Activated T-cell treated with anti-CD3 and anti-CD28 coated beads, Interleukin-2, amount 50 U/mL, for 4 hours (primary cell): ENCODE results near the gene ZNHIT1. TPM values are rescaled to one million over a fixed set of nuclear protein-coding genes. Genes with fewer than 3 reads are reported as not detected.
A peak's percentile ranks its signal among the peaks of the same experiment; 100 is the strongest.
"Not testable (repeated sequence)": the region's sequence is repeated elsewhere in the genome, so short reads cannot be mapped to it uniquely, and the experiment has no call there.

Experiments
- ATAC-seq, 2 donors: fragments of 200-7000 bp; cut with Tn5 transposase; one replicate each; pipeline ENCODE4 v1.10.0; 2021
- DNase-seq: peaks from one replicate; pipeline ENCODE4 v3.0.0-alpha.2; 2020
- H3K27me3 Mint-ChIP-seq: one replicate; pipeline ENCODE4 v1.8.0; 2021; ENCODE audit warnings: low read depth, mixed read lengths
- H3K36me3 Mint-ChIP-seq: one replicate; pipeline ENCODE4 v1.8.0; 2022; ENCODE audit warnings: mixed read lengths; ENCODE audit not compliant: insufficient read depth
- H3K4me1 Mint-ChIP-seq: one replicate; pipeline ENCODE4 v1.8.0; 2021; ENCODE audit warnings: low read depth, mixed read lengths
- H3K4me3 Mint-ChIP-seq: one replicate; pipeline ENCODE4 v1.8.0; 2021; ENCODE audit warnings: mild to moderate bottlenecking, moderate library complexity, mixed read lengths
- H3K9me3 Mint-ChIP-seq: one replicate; pipeline ENCODE4 v1.8.0; 2021; ENCODE audit warnings: mixed read lengths
- total RNA-seq, 3 donors: library from RNA; stranded (reverse); gene quantifications; one replicate each; pipeline ENCODE4 v1.2.1, GENCODE V29; 2021

The ZNHIT1 gene
- total RNA-seq, 3 donors from 2014 or later, result 50.4 to 55.0 (median 53.2) TPM

DNA sequence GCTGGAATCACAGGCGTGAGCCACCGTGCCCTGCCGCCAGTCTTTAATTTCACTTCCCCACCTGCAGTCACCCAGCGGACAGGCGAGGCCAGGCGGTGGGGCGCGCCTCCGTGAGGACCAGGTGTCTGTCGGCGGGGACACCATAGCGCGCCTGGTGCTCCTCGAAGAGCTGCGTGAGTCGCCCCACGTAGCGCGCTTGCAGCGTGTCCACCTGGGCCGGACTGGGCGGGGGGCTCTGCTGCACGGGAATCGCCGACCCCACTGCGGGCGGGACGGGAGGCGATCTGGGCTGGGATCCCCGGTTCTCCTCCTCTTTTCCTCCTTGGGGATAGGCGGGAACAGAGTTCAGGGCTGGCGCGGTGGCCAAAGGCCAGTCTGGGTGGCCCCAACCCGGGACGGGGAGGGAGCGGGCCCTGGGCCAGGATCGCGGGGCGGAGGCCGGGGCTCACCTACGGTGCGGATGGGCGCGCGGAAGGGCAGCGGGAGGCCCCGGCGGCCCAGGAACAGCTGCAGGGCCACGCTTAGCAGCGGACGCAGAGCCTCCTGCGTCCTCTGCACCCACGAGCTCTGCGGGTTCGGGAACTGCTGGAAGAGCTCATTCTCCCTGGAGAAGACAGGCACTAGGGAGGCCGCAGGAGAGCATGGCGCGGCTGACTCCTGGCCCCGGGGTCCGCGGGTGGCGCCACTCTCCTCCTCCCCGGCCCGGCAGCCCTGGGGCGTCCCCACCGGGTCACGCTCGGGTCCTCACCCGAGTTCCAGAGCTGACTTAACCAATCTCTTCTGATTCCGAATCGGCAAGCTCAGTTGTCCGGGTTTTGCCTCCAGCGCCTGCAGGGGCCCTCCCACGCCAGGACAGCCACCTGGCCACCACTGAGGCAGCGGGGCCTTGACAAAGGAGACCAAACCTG, 16.0 kb upstream of the ZNHIT1 start:
- peak; percentile 19 to 25 for ATAC-seq
- peaks cover 13% of the 10 kb centered on the region for H3K4me1 Mint-ChIP-seq
- H3K9me3 Mint-ChIP-seq, result no peaks in the 10 kb centered on the region
- no peaks in the 10 kb centered on the region for H3K36me3 Mint-ChIP-seq
- H3K4me3 Mint-ChIP-seq, result no peak overlapping the region
- peaks cover 34% of the 10 kb centered on the region for H3K27me3 Mint-ChIP-seq
- DNase-seq, result no peak

DNA sequence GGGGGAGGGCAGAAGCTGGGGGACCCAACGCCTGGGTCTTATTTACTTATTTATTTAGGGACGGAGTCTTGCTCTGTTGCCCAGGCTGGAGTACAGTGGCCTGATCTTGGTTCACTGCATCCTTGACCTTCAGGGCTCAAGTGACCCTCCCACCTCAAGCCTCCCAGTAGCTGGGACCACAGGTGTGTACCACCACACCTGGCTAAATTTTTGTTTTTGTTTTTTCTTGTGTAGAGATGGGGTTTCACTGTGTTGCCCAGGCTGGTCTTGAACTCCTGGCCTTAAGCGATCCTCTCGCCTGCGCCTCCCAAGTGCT, 15.4 kb upstream of the ZNHIT1 start:
- no peak for ATAC-seq
- H3K4me1 Mint-ChIP-seq, result peaks cover 13% of the 10 kb centered on the region
- no peak for DNase-seq
- no peak overlapping the region for H3K4me3 Mint-ChIP-seq
- H3K9me3 Mint-ChIP-seq, result no peaks in the 10 kb centered on the region
- peaks cover 34% of the 10 kb centered on the region for H3K27me3 Mint-ChIP-seq
- H3K36me3 Mint-ChIP-seq, result no peaks in the 10 kb centered on the region

DNA sequence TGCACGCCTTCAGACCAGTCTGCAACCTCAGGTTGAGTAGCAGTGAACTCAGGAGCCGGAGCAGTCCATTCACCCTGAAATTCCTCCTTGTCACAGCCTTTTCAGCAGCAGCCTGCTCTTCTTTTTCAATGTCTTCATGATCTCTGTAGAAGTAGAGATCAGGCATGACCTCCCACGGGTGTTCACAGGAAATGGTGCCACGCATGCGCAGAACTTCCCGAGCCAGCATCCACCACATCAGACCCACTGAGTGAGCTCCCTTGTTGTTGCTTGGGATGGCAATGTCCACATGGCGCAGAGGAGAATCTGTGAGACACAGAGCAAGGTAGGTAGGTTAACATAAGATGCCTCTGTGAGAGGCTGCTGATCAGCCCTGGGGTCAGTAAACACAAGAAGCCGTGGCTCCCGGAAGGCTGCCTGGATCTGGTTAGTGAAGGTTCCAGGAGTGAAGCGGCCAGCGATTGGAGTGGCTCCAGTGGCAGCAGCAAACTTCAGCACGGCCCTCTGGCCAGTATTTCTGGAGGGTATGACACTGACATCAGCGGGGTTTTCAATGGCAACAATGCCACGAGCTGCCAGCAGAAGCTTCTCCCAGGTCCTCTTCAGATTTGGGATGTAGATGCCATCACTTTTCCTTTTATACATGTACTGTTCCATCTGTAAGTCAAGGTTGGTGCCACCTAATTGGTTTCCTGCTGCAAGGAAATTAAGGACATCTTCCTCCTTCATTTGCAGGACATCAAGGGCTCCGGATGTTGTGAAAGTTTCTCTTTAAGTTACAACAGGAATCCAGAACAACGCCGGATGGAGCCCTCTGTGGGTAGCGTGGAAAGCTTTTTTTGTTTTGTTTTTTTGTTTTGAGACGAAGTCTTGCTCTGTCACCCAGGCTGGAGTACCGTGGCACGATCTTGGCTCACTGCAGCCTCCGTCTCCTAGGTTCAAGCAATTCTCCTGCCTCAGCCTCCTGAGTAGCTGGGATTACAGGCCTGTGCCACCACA, 13.9 kb upstream of the ZNHIT1 start:
- not testable (repeated sequence) for ATAC-seq, H3K36me3 Mint-ChIP-seq, DNase-seq, H3K9me3 Mint-ChIP-seq
- Mint-ChIP-seq H3K27me3 (peaks cover 28% of the 10 kb centered on the region), H3K4me3 (peak overlapping the region; percentile 75), H3K4me1 (peaks cover 13% of the 10 kb centered on the region)

DNA sequence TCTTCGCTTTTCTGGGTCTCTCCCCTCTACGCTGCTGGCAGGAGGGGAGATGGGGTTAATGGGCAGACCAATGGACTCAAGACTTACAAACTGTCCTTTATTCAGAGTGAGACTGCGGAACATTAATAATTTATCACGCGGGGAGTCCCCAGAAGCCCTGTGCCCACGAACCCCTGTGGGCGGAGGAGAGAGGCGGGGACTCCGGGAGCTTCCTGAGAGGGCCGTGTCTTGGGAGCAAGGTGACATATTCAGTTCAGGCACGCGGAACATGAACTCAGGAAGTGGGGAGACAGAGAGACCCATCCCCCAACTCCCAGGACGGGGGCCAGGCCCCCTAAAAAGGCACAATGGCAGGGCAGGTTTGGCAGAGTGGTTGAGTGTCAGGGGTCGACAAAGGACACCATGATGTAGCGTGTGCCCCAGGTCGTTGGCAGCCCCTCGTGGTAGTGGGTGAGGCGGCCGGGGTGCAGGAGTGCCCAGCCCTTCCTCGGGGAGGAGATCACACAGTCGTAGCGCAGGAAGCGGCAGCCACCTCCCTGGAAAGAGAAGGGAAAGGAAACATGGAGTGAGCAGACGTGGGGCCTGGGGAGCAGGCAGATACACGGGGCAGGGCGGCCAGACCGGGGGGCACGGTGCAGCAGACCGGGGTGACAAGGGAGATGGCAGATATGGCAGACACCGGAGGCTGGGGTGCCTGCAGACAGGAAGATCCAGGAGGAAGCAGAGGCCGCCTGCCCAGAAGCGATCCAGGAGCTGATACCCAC, 11.9 kb upstream of the ZNHIT1 start:
- Mint-ChIP-seq H3K4me3 (no peak overlapping the region), H3K27me3 (peaks cover 16% of the 10 kb centered on the region), H3K36me3 (peaks cover 10% of the 10 kb centered on the region), H3K4me1 (peaks cover 9% of the 10 kb centered on the region), H3K9me3 (no peaks in the 10 kb centered on the region)
- no peak for ATAC-seq
- no peak for DNase-seq

DNA sequence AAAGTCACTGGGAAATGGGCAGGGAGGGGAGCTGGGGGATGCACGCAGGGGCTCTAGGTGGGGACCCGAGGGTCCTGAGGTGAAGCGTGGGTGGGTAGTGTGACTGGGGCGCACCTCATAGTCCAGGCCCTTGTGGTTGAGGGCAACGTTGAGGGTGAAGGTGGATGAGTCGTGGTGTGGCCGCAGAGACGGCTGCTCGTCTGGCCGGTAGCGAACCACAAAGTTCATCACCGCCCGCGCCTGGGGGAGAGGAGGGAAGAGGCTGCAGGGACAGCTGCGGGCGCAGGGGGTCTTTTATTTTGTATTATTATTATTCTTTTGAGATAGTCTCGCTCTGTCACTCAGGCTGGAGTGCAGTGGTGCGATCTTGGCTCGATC, 11.3 kb upstream of the ZNHIT1 start:
- peaks cover 9% of the 10 kb centered on the region for H3K4me1 Mint-ChIP-seq
- ATAC-seq (no peak), DNase-seq (no peak)
- H3K4me3 Mint-ChIP-seq, result no peak overlapping the region
- peaks cover 10% of the 10 kb centered on the region for H3K27me3 Mint-ChIP-seq
- H3K9me3 Mint-ChIP-seq, result no peaks in the 10 kb centered on the region
- peaks cover 10% of the 10 kb centered on the region for H3K36me3 Mint-ChIP-seq

DNA sequence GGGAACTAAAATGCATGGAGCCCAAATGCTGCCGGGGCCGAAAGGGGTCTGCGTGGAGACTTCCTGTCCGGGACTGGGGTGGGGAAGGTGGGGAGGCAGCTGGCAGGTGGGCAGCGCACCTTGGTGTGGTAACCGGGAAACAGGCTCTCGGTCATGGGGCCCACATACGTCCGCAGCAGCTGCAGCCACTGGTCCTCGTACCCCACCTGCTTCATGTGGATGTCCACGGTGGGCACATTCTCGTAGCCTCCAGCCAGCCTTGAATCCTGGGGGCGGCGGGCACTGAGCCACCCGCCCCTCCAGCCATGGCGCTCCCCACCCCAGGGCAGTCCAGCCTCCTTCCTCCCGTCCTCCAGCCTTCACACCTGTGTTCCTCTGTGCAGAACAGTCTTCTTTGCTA, 10.5 kb upstream of the ZNHIT1 start:
- H3K4me3 Mint-ChIP-seq, result no peak overlapping the region
- DNase-seq (no peak), ATAC-seq (no peak)
- H3K27me3 Mint-ChIP-seq, result peaks cover 8% of the 10 kb centered on the region
- no peaks in the 10 kb centered on the region for H3K9me3 Mint-ChIP-seq
- peaks cover 9% of the 10 kb centered on the region for H3K4me1 Mint-ChIP-seq
- peaks cover 10% of the 10 kb centered on the region for H3K36me3 Mint-ChIP-seq

DNA sequence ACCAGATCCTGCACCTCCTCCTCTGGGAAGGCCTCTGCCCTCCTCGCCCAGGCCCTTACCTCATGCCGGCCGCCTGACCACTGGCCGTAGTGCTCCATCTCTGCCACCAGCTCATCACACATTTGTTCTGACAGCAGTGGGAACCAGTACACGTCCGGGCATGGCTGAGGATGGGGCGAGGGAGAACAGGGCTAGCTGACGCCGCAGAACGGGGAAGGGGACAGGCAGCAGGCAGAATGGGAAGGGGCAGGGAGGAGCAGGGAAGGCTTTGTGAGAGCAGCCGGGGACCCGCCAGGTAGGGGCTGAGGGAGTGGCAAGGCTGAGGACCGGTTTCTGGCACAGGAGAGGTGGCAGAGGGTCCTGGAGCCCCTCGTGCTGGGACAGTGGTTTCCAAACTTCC, 9.2 kb upstream of the ZNHIT1 start:
- Mint-ChIP-seq H3K36me3 (peaks cover 10% of the 10 kb centered on the region), H3K4me3 (no peak overlapping the region)

DNA sequence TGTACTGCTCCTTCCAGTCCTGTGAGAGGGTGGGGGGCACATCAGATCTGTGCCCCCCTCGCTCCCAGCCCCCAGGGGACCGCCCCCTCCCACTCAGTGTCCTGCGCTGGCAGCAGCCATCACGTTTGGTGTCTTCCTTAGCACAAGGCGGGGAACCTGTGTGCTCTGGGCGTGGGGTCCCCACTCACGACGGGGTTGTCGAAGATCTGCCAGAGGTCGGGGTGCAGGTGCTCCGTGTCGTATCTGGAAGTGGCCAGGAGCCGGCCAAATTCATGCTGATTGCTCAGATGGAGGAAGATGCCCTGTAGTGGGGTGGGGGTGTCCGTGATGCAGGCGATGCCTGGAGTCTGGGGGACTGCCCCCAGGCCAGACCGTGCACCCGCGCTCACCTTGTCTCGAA, 7.8 kb upstream of the ZNHIT1 start:
- H3K4me1 Mint-ChIP-seq, result no peaks in the 10 kb centered on the region
- no peak for ATAC-seq
- H3K4me3 Mint-ChIP-seq, result no peak overlapping the region
- no peaks in the 10 kb centered on the region for H3K9me3 Mint-ChIP-seq
- DNase-seq, result no peak
- H3K27me3 Mint-ChIP-seq, result no peaks in the 10 kb centered on the region
- peaks cover 14% of the 10 kb centered on the region for H3K36me3 Mint-ChIP-seq

More for the DNA sequence above, 9.2 kb upstream of the ZNHIT1 start:
- DNase-seq, result no peak
- no peaks in the 10 kb centered on the region for H3K9me3 Mint-ChIP-seq
- peaks cover under 1% of the 10 kb centered on the region for H3K27me3 Mint-ChIP-seq
- H3K4me1 Mint-ChIP-seq, result peaks cover 3% of the 10 kb centered on the region
- no peak for ATAC-seq

DNA sequence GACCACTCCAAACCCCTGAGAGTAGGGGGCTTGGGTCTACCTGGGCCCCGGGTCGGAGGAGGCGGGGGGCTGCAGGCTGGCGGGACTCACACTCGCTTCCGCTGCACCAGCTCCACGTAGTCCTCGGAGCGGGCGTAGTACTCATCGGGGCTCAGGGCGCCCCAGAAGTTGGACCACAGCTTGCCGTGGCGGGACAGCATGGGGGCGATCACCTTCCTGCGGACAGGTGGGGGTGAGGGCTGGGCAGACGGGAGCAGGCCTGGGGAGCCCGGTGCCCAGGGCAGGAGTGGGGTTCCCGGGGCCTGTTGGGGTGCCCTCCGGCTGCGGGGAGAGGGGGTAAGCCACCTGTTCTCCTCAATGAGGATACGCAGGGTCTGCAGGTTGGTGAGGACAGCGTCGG, 6.5 kb upstream of the ZNHIT1 start:
- no peak overlapping the region for H3K4me3 Mint-ChIP-seq
- H3K9me3 Mint-ChIP-seq, result no peaks in the 10 kb centered on the region
- no peaks in the 10 kb centered on the region for H3K27me3 Mint-ChIP-seq
- no peak for DNase-seq
- H3K4me1 Mint-ChIP-seq, result peaks cover 6% of the 10 kb centered on the region
- H3K36me3 Mint-ChIP-seq, result peaks cover 15% of the 10 kb centered on the region
- no peak for ATAC-seq

DNA sequence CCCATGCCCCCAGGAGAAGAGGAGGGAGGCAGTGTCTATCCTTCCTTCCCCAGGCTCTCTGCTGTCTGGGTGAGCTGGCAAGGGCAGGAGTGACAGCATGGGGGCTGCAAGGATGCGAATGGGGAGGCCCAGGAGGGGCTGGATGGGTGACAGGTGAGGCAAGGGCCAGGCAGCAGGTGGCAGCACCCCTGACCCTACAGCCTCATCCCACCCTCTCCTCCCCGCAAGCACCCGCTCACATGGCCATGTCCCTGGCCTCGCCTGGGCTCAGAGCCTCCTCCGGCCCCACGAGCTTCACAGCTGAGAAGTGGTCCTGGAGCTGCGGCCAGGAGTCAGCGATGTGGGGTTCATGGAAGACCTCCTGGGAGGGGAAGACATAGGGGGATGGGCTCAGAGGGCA, 6.0 kb upstream of the ZNHIT1 start:
- peaks cover 10% of the 10 kb centered on the region for H3K4me1 Mint-ChIP-seq
- no peak overlapping the region for H3K4me3 Mint-ChIP-seq
- no peaks in the 10 kb centered on the region for H3K27me3 Mint-ChIP-seq
- no peak for ATAC-seq
- no peak for DNase-seq
- no peaks in the 10 kb centered on the region for H3K9me3 Mint-ChIP-seq
- peaks cover 15% of the 10 kb centered on the region for H3K36me3 Mint-ChIP-seq

DNA sequence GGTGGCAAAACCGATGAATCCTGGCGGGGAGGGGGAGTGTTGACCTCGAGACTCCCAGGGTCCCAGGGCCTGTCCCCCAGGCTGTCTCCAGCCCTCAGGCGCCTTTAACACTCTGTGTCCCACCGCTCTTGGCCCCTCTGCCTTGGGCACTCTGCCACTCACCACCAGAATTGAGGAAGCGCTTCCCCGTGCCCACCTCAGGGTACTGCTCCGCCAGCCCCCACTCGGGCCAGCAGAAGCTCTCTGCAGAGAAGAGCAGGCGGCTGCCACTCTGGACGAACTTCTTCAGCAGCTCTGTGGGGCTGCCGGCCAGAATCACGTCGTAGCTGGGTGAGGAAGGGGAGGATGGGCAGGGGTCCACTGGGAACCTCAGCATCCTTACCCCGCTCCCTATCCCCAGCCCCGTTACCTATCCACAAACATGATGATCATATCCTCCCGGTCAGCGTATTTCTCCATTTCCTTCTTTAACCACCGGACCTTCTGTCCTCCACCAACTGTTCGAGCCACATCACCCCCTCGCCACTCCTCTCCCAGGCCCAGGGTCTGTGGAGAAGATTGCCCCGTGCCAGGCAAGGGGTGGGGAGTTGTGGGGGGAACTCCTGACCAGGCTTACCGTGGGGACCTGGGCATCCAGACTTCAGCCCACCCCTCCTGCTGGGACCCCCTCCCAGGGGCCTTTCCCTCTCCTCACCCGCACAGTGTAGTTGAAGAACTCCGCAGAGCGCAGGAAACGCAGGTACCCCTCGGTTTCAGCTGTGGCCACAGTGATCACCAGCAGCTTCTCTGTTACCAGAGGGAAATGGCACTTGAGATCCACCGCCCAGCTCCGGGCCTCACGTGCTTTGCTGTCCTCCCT, 1.7 kb upstream of the ZNHIT1 start:
- Mint-ChIP-seq H3K36me3 (peaks cover 7% of the 10 kb centered on the region), H3K9me3 (no peaks in the 10 kb centered on the region), H3K27me3 (no peaks in the 10 kb centered on the region), H3K4me1 (peaks cover 30% of the 10 kb centered on the region), H3K4me3 (peak overlapping the region; percentile 97)
- ATAC-seq, result no peak
- DNase-seq, result no peak

DNA sequence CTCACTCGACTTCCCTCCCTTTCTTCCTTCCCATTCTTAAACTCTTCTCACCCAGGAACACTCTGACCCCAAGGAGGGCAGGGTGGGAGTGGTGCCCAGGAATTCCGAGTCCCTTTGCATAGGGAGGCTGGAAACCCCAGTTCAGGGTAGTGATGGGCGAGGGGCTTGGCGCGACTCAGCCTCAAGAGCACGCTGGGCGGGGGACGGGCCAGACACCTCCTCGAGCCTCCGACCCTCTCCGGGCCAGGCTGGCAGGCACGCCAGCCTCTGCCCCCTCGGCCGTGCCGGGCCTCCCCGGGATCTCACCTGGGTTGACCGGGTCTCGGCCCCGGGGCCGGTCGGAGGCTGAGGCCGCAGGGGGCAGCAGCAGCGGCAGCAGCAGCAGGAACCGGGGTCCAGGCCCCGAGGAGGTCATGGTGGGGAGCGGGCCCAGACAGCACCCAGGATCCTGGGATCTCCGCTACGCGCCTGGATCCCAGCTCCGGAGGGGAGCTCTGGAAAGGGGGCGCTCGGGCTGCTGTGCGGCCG, 1.0 kb upstream of the ZNHIT1 start:
- no peak for DNase-seq
- peaks cover 11% of the 10 kb centered on the region for H3K36me3 Mint-ChIP-seq
- peak in 1 of 2 donors; percentile 15 for ATAC-seq
- no peaks in the 10 kb centered on the region for H3K27me3 Mint-ChIP-seq
- H3K4me1 Mint-ChIP-seq, result peaks cover 35% of the 10 kb centered on the region
- peak overlapping the region; percentile 97 for H3K4me3 Mint-ChIP-seq
- no peaks in the 10 kb centered on the region for H3K9me3 Mint-ChIP-seq
